Hematopoietic multipotent progenitor cell (in vitro differentiated cells): ENCODE data around the gene SCRG1. TPM values are rescaled to one million over a fixed set of nuclear protein-coding genes. Genes with fewer than 3 reads are reported as not detected.

Experiments used
- DNase-seq, 3 donors: peaks; one replicate each; pipeline ENCODE4 v3.0.0-alpha.2; 2011 to 2015; ENCODE audit warnings: low read depth in 2 of 3, low spot score in 2 of 3
- small RNA-seq: library from RNA; depleted of rRNA; stranded (forward); fragments of <200 nt; gene quantifications from one replicate; pipeline ENCODE3, GENCODE V24; 2012
- total RNA-seq: library from RNA; depleted of rRNA; stranded (reverse); fragments of >200 nt; gene quantifications from one replicate; pipeline ENCODE4 v1.2.3, GENCODE V29; 2012

Gene SCRG1
- total RNA-seq, 1 donor = not detected

- no peak for DNase-seq
Measured at GRCh38 chr4:173367285-173367684, 31.6 kb downstream of the SCRG1 start.

DNA sequence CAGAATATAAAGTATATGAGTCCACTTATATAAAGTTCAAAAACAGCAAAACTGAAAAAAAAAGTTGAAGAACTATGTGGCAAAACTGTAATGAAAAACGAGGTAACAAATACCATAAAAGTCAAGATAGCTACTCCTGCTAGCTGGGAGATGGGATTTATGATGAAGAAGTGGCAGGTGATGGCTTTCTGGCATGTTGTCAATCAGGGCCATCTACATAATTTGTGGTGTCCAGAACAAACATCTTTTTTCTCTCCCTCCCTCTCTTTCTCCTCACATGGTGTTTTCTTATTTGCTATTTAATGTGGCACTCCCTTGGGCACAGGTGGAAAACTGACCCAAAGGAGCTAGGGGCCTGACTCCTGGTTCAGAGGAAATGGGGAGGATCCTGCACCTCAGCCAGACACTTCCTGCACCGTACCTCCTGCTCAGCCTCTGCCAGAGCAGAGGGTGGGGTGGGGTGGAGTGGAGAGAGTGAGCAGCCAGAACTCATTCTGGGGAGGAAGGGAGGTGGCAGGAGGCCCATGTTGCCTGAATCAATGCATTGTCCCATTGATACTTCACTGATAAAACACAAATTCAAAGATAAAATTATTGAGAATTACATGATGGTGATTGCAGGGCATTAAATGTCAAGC lies 33.4 kb downstream of the SCRG1 start:
- no peak for DNase-seq

- no peak for DNase-seq
Measured at GRCh38 chr4:173362666-173363065, 36.2 kb downstream of the SCRG1 start.

GRCh38 chr4:173360587-173361221 lies 38.2 kb downstream of the SCRG1 start:
- peak in 1 of 3 donors; percentile 24 for DNase-seq

DNA sequence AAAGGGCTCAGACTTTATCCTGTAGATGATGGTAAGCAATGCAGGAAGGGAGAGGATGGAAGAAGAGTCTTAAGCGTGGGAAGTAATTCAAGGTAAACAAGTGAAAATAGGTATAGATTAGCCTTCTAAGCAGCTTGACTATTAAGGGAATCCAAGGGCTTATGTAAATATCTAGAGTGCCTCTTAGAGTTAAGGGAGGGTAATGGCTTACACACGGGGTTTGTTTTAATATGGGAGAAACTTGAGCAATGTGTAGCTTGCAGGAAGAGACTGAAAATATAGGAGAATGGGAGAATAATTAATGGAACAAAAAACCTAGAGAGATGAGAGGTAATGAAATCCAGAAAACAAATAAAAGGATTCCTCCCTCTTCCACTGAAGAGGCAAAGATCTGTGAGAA lies 41.0 kb downstream of the SCRG1 start:
- DNase-seq = no peak

DNA sequence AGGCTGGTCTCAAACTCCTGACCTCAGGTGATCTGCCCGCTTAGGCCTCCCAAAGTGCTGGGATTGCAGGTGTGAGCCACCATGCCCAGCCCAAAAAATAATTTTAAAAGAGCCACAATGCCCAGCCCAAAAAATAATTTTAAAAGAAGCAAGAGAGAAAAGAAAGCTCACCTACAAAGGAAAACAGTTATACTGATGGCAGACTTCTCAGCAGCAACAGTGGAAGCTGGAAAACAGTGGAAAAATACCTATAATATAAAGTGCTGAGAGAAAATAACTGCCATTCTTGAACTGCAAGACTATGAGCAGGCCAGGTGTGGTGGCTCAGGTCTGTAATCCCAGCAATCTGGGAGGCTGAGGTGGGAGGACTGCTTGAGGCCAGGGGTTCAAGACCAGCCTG lies 51.4 kb downstream of the SCRG1 start:
- no peak for DNase-seq

GRCh38 chr4:173346074-173346473 lies 52.8 kb downstream of the SCRG1 start:
- no peak for DNase-seq

GRCh38 chr4:173345648-173346047 lies 53.3 kb downstream of the SCRG1 start:
- peak in 1 of 3 donors; percentile 59 for DNase-seq

- DNase-seq = no peak
Measured at GRCh38 chr4:173343832-173344397, 55.0 kb downstream of the SCRG1 start.

DNA sequence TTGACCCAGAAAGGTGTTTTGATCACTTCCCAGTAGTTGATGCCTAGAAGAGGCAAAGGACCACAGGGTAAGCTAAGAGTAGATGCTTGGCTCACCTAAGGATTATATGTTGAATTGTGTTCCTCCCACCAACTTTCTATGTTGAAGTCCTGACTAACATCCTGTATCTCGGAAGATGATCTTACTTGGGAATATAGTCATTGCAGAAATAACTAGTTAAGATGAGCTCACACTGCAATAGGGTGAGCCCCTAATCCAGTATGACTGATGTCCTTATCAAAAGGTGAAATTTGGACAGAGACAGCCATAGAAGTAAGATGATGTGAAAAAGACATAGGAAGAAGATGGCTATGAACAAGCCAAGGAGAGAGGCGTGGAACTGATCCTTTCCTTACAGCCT lies 61.5 kb downstream of the SCRG1 start:
- no peak for DNase-seq

- DNase-seq = peak in 2 of 3 donors; percentile 16 to 55
Measured at GRCh38 chr4:173334891-173335752, 63.8 kb downstream of the SCRG1 start.

Small RNAs within 50 kb of the gene (small RNA-seq; reads per million reads assigned to genes)
- gene RNU6-1096P = not detected

Other genes with a start within 250 kb of the SCRG1 start
- gene GALNT7, start 230.3 kb downstream of the SCRG1 start, total RNA-seq = 19.1 TPM
- gene HMGB2, start 64.8 kb downstream of the SCRG1 start, total RNA-seq = 25.0 TPM
- gene SAP30, start 28.2 kb downstream of the SCRG1 start, total RNA-seq = 18.6 TPM
- not detected for gene HAND2, start 131.1 kb upstream of the SCRG1 start, total RNA-seq